GM19043 (cell line): Measurements from ENCODE around the gene LDLRAD4.

Experiments used
- ATAC-seq: cut with Tn5 transposase; IDR thresholded peaks from one replicate; pipeline ENCODE4 v1.9.1; 2021; ENCODE audit warnings: low read depth; ENCODE audit not compliant: unreplicated experiment

Gene LDLRAD4

GRCh38 chr18:13399511-13399910 is 181.0 kb downstream of the LDLRAD4 start:
- no peak for ATAC-seq

DNA sequence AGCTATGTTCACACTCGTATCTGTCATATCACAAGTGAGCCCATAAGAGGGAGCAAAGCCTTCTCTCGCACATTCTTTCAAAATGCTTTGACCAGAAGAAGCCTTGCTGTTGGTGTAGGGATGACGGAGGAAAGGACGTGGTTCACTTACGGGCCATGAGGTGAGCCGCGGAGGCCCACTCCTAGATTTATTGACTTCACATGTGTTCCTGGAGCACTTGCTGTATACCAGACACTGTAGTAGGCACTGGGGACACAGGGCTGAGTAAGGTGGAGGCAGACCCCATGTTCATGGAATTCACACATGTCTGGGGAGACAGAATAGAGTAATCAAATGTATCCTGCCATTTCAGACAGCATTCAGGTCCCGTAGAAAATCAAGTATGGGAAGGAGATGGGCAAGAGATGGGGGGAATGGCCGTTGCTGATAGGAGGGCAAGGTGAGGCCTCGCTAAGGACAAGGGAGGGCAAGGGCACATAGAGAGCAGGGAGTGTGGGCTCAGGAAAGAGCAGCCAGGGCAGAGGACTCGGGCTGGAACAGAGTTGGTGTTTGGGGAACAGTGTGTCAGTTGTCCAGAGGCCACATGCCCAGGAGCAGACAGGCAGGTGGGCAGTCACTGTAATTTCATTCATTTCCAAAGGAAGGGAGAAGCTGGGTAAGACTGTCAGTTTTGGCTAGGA is 182.2 kb downstream of the LDLRAD4 start:
- ATAC-seq = no peak

GRCh38 chr18:13401404-13401803 is 182.8 kb downstream of the LDLRAD4 start:
- no peak for ATAC-seq

DNA sequence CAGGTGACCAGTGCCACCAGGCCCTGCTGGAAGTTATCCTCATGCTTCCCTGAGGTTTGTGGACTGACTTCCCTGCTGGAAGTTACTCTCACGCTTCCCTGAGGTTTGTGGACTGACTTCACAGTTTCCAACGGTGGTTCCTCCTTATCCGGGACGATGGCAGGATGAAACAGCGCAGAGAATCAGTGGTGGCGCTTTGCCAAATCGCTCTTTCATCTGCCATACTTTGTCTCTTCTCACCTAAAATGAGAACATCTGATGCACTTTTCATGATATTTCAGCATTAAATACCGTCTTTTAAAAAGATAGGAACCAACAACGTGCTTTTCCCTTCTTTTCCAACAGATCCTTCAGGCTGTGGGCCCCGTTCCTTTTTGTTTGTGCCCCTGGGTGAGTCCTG is 183.3 kb downstream of the LDLRAD4 start:
- ATAC-seq = no peak

DNA sequence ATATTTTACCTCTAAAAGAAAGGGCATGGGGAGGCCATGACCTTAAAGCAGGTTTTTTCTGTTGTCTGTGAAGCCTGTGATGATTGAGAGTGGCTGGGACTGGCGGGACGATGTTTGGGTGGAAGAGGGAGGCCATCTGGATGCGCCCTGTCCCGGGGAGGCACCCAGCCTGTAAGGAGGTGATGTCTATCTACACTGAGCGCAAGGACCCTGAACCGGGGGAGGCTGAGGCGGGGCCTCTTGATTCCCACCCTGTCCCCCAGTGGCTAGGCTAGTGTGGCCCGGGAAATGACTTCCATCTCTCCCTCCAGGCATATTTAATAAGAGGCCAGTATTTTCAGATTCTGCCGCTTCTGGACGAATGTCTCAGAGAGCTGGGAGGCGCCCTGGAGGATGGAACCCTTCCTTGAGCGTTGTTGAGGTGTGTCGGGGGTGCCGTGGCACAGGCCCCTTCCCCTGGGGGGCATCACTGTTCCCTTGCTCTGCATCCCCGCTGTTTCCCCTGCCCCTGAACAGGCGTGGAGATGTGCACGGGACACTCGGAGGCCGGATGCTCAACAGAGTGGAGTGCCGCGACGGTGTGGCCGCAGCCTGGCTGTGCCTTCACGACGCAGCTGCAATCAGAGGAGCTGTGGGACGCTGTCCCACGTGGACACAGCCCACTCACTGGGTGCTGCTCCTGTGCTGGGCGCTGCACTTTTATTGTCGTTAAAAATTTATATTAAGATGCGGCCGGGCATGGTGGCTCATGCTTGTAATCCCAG is 185.4 kb downstream of the LDLRAD4 start:
- ATAC-seq = no peak

- ATAC-seq = no peak
These were observed 186.9 kb downstream of the LDLRAD4 start for GRCh38 chr18:13405305-13406038.

- no peak for ATAC-seq
These were observed 187.6 kb downstream of the LDLRAD4 start for GRCh38 chr18:13406049-13406615.

DNA sequence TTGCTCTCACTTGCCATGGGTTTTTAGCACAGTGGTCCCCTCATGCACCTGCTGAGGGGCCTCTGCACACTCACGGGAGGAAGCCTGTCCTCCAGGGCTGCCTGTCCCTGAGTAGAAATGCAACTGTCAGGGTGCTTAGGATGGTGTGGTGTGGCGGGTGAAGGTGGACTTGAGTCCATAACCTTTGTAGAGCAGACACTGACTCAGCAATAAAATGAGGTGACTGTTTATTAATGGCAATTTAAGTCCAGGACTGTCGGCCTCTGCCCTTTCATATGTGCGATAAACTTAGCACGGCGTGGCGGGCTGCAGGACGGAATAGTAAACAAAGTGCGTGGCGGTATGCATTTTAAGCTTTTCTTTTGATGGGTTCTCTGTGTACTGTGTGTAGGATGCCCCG is 188.2 kb downstream of the LDLRAD4 start:
- ATAC-seq = no peak

GRCh38 chr18:13407484-13407883 is 188.9 kb downstream of the LDLRAD4 start:
- no peak for ATAC-seq

GRCh38 chr18:13409026-13409425 is 190.5 kb downstream of the LDLRAD4 start:
- no peak for ATAC-seq

- ATAC-seq = no peak
These were observed 191.4 kb downstream of the LDLRAD4 start for GRCh38 chr18:13409997-13410396.

GRCh38 chr18:13410471-13410870 is 191.9 kb downstream of the LDLRAD4 start:
- ATAC-seq = no peak

DNA sequence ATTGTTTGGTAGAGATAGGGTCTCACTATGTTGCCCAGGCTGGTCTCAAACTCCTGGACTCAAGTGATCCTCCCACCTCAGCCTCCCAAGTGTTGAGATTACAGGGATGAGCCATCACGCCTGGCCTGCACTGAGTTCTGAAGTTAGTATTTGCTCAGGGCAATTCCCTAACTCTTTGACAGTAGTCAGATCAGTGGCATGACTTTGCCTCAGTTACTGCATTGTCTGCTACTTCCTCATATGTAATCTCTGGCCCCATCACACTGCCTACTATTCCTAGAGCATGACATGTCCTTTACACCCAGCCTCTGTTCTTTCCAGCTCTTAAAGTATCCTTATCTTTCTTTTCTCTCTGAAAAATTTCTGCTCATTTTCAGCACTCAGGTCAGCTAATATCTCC is 193.5 kb downstream of the LDLRAD4 start:
- no peak for ATAC-seq

DNA sequence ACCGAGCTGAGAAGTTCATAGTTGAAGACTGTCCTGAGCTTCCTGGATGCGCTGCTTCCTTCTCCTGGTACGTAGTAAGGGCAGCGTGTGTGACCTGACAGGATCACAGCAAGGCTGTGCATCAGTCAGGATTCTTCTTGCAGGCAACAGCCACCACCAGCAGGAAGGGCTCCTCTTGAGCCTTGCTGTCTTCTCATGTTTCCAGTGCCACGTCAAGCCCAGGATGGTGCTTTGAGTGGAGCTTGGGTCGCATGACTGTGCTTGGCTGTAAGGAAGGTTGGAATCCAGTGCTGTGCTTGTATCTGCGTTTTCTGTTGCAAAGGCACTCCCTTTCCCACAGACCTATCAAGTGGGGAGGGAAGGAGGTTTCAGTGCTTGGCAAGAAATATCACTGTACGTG is 194.3 kb downstream of the LDLRAD4 start:
- no peak for ATAC-seq

DNA sequence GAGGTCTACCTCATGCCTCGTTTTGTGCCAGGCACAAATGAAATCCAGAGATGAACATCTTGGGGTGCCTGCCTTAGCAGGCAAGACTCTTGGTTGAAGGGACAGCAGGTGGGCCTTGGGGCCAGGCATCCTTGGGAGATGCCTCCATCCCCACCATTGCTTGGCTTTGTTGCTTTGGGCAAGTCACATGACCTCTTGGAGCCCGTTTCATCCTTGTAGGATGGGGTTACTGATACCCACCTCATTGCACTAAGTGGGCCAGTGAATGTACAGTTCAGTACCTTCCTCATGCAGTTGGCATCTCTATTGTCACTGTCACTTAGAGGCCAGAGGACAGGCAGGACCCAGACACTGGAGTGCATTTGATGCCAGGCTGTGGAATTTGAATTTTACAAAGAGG is 195.5 kb downstream of the LDLRAD4 start:
- ATAC-seq = no peak

DNA sequence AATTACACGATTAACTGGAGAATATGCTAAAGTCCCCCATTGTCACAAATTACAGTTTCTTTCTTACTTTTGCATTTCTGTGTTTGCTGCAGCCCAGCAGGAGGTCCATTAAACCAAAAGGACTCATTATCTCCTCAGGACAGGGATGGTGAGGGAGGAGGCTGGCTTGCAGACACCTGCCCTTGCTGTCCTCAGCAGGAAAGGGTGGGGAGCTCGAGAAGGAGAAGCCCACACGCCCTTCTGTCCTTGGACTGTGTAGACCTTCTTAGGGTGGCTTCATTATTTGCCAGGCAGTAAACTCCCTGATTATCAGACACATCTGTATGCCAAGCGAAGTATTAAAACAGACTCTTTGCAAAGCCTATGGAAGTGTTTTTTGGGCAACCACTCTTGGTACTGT is 196.0 kb downstream of the LDLRAD4 start:
- no peak for ATAC-seq

- ATAC-seq = no peak
These were observed 197.2 kb downstream of the LDLRAD4 start for GRCh38 chr18:13415736-13416135.

GRCh38 chr18:13416208-13416607 is 197.6 kb downstream of the LDLRAD4 start:
- ATAC-seq = no peak

DNA sequence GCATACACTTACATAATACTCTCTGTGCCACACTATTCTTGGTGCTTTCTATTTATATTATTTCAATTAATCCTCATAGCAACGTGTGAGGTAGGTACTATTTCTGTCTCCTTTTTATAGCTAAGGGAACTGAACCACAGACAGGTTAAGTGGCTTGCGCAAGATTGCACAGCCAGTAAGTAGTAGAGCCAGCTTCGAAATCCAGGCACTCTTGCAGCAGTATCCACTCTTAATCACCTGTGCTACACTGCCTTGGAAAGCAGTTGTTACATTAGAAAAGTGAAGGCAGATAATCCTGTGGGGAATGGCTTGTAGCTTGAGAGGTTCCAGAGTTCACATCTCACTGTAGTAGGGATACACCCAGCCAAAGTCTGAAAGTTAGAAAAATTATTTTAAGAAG is 198.3 kb downstream of the LDLRAD4 start:
- ATAC-seq = no peak

- ATAC-seq = no peak
These were observed 199.6 kb downstream of the LDLRAD4 start for GRCh38 chr18:13418013-13418710.
